Esophagus muscularis mucosa (tissue), 3 donors: ENCODE results near the gene FALEC.

Experiments
- CTCF ChIP-seq, 3 experiments: fragments of 200-600 bp in 2 of 3; fragments of 450-650 bp in 1 of 3; sonication (generic) in 2 of 3; IDR thresholded peaks; one replicate each; pipeline ENCODE4 v1.5.1; 2017 to 2019; ENCODE audit warnings: antibody characterized with exemption in 3 of 3, mild to moderate bottlenecking in 2 of 3, moderate library complexity in 1 of 3
- POLR2A ChIP-seq: fragments of 450-650 bp; IDR thresholded peaks from one replicate; pipeline ENCODE4 v1.6.1; 2017; ENCODE audit warnings: antibody characterized with exemption, moderate library complexity, mild to moderate bottlenecking, low read depth
- POLR2AphosphoS5 ChIP-seq, 2 donors: sonication (generic); formaldehyde crosslinking; IDR thresholded peaks; one replicate each; pipeline ENCODE4 v1.6.1; 2017; ENCODE audit warnings: antibody characterized with exemption in 2 of 2

DNA sequence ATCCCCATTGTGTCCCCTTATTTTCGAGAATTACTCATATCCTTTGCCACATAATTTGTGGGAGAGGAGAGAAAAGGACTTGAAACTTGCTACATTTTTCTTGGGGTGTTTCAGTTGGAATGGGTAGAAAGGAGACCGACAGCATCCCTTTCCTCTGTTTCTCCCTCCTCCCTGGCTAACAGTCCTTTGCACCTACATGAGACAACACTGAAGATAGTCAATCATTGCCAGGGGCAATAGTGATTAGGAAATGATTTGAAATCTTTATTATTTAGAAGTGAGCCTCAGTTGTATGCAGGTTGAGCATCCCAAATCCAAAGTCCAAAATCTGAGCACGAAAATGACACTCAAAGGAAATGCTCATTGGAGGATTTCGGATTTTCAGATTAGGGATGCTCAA lies 36.2 kb upstream of the FALEC start:
- no peak for TF ChIP-seq CTCF (IDR thresholded peaks at IDR 0.05)
- TF ChIP-seq POLR2AphosphoS5 (IDR thresholded peaks at IDR 0.05): no peak
- no peak for TF ChIP-seq POLR2A
